Stimulated activated CD4-positive, alpha-beta T cell treated with anti-CD3 and anti-CD28 coated beads, Interleukin-12 subunit alpha, Interleukin-12 subunit beta, amount 100 ng/mL, for 24 hours (primary cell): ENCODE measurements around the gene GIPC1.
"Not testable (repeated sequence)": the region's sequence is repeated elsewhere in the genome, so short reads cannot be mapped to it uniquely, and the experiment has no call there.

Experiments used
- DNase-seq, 2 experiments: peaks; one replicate each; pipeline ENCODE4 v3.0.0-alpha.2; 2020; ENCODE audit warnings: low read depth in 2 of 2

GIPC1 gene

GRCh38 chr19:14496029-14496833 lies at the start of gene GIPC1:
Gene GIPC1 (minus strand): TSS chr19:14496127. CDS start chr19:14482976, 13,151 bp downstream.
- DNase-seq, result peak; percentile 65 to 76

- DNase-seq, result no peak
These were observed 49.8 kb upstream of the GIPC1 start for GRCh38 chr19:14545716-14546082.

- no peak for DNase-seq
These were observed 49.2 kb upstream of the GIPC1 start for GRCh38 chr19:14544977-14545715.

- no peak for DNase-seq
These were observed 48.1 kb upstream of the GIPC1 start for GRCh38 chr19:14544047-14544446.

- no peak for DNase-seq
These were observed 46.9 kb upstream of the GIPC1 start for GRCh38 chr19:14542711-14543328.

DNA sequence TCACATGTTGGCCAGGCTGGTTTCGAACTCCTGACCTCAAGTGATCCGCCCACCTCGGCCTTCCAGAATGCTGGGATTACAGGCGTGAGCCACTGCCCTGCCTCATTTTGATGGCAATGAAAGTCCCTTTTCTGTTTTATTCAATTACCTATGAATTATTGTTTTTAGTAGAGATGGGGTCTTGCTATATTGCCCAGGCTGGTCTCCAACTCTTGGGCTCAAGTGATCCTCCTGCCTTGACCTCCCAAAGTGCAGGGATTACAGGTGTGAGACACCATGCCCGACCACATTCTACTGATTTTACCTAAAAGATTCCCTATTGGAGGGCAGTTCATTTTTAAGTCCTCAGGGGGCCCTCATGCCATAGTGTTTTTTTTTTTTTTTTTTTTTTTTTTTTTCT lies 46.1 kb upstream of the GIPC1 start:
- DNase-seq, result not testable (repeated sequence)

GRCh38 chr19:14540741-14541525 lies 45.0 kb upstream of the GIPC1 start:
- no peak for DNase-seq

DNA sequence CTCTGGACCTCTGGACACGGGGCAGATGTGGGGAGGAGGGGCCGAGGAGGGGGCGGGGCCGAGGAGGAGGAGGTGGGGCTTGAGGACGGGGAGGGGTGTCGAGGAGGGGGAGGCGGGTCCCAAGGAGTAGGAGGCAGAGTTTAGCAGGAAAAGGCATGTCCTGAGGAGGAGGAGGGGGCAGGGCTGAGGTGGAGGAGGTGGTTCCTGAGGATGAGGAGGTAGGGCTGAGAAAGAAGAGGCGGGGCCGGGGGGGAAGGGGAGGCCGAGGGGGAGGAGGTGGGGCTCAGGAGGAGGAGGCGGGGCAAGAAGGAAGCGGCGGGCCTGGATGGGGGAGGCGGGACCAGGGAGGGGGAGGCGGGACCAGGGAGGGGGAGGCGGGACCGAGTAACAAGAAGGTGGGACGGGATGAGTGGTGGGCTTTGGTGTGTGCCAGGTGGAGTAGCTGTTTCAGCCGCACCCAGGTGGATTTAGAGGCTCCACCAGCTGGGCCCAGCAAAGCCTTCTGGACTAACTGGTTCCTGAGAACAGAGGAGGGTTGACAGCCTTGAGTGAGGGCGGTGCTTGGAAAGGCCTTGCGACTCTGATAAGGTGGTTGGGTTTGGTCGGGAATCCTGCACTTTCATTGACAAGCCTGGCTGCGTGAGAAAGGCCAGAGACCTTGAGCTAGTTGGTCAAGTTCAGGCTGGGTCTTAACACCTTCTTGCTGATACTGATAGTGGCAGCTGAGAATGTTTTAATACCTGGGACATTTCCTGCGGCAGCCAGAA lies 41.2 kb upstream of the GIPC1 start:
- DNase-seq, result peak in 1 of 2 experiments; percentile 43

DNA sequence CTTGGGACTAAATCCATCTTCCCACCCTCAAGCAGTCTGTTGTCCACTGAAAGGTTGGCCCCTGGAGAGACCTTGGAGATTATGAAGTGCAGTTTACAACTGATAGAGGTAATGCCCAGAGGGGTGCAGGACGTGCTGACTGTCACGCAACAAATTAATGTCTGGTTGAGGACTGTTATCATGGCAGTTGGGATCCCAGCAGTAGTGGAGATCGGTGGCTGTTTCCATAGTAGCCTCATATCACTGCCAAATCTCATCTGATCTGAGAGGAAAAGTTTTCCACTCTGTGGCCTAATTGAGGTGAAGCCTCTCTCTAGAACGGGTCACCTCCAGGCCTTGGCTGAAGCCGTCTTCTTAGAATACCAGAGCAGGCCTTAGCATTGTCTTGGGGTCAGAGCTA lies 37.5 kb upstream of the GIPC1 start:
- DNase-seq, result no peak

DNA sequence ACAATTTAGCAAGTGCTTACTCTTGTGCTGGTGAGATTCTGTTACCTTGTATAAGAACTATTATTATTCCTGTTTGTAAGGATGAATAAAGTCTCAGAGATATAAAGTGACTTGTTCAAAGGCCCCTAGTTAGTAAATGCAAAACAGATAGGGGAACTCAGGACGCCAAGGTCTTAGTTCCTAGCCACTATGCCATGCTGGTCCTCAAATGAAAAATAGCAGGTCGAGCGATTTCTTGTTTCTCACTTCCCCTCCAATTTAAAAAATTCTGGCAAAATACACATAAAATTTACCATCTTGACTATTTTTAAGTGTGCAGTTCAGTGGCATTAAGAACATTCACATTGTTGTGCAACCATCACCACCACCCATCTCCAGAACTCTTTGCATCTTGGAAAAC lies 34.6 kb upstream of the GIPC1 start:
- no peak for DNase-seq

DNA sequence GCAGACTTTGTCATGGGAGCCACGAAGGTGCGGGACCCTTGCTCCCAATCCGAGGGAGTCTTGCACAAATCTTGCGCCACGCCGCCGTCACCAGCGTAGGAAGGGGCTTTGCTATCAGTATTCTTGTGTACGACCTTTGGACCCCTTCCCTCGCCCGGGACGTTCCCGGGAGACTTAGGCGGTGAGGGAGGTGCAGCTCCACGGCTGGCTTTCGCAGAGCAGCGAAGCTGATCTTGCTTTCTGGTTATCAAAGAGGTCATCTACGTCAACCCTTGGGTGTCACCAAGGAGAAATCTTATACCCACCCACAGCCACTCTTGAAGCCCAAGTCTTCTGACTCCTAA lies 34.0 kb upstream of the GIPC1 start:
- DNase-seq, result no peak

- DNase-seq, result peak; percentile 100
These were observed 33.5 kb upstream of the GIPC1 start, which contains the start of gene TECR for GRCh38 chr19:14529254-14530004. Gene TECR (plus strand): TSS chr19:14529594. CDS start chr19:14529697, 103 bp downstream.

- DNase-seq, result no peak
These were observed 32.7 kb upstream of the GIPC1 start for GRCh38 chr19:14528419-14529253.

- no peak for DNase-seq
These were observed 30.5 kb upstream of the GIPC1 start for GRCh38 chr19:14526423-14526822.

- no peak for DNase-seq
These were observed 29.8 kb upstream of the GIPC1 start for GRCh38 chr19:14525729-14526128.

GRCh38 chr19:14520543-14520942 lies 24.6 kb upstream of the GIPC1 start:
- no peak for DNase-seq

- DNase-seq, result no peak
These were observed 24.0 kb upstream of the GIPC1 start for GRCh38 chr19:14519860-14520407.

- no peak for DNase-seq
These were observed 23.4 kb upstream of the GIPC1 start for GRCh38 chr19:14519245-14519859.
